HG03442 (cell line): ENCODE measurements around the gene KRT79.
"Not testable (repeated sequence)": the region's sequence is repeated elsewhere in the genome, so short reads cannot be mapped to it uniquely, and the experiment has no call there.

Source experiments
- ATAC-seq: cut with Tn5 transposase; IDR thresholded peaks from one replicate; pipeline ENCODE4 v1.9.1; 2021; ENCODE audit warnings: mild to moderate bottlenecking, moderate library complexity; ENCODE audit not compliant: unreplicated experiment

KRT79 gene

DNA sequence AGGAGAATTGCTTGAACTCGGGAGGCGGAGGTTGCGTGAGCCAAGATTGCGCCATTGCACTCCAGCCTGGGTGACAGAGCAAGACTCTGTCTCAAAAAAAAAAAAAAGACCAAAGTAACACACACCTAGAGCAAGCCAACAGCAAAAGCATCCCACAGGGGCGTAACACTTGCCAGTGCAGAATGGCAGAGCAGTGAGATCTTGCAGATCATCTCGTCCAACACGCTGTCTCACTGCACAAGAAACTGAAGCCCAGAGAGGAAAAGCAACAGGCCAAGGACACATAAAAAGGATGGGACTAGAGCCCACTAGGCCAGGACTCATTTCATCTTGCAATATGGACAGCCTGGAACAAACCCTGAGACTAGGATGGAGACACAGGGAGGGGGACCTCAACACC is 27.4 kb upstream of the KRT79 start:
- no peak for ATAC-seq

DNA sequence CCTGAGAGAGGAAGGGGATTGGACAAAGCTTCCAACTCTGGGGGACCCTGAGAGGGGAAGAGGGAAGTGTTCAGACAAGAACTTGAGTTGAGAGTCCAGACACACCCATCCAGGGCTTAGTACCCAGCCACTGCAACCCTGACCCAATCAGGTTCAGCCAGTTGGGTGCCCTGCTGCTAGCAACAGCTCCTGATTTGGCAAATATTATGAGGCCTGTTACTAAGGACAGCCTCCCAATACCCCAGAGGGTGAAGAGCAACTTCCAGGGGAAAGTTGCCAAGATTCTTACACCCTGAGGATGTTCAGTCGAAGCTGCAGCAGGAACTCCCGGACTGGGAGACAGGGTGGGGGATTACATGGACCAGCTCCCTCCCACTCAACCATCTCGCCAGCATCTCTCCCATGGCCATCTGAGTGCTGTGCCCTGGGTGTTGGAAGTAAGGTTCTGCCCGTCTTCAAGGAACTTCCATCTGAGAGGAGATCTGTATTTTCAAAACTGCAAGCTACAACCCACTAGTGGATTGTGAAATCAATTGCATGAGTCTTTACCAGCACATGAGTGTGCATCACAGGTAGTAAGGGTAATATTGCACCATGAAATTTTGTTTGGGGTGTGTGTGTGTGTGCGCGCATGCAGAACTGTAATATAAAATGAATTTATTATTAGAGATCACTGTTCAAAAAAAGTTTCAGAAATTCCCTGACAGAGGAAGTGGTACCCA is 26.2 kb upstream of the KRT79 start:
- no peak for ATAC-seq

DNA sequence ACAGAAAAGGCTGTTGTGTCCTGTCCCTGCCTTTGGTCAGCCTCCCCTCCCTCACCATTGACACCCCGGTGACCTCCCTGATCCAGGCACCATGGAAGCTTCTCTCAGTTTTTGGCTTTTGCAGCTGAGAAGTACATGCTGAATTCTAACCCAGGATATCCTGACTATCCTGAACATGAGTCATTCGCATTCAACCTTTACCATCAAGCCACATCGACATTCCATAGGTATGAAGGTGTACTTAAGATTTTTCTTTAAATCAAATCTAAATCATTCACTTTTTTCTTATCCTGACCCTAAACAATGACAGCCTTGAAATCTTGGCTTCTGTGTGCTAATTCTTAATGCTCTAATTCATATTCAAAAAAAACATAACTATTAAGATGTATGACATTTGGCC is 23.4 kb upstream of the KRT79 start:
- ATAC-seq = no peak

DNA sequence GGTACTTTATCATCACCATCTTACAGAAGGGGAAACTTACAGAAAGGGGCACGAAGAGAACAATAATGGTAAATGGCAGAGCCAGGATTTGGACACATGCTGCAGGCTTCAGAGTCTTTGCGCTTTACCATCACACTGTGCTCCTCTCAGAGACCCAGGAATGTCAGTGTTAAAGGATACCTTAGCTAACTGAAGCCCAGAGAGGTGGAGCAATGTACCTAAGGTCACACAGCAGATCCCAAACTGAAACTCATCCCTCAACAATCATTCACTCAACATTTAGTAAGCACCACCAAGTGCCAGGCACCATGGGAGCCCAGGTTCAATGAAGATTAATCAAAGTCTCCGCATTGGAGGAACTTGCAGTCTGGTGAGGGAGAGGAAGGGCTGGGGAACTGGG is 22.7 kb upstream of the KRT79 start:
- ATAC-seq = no peak

DNA sequence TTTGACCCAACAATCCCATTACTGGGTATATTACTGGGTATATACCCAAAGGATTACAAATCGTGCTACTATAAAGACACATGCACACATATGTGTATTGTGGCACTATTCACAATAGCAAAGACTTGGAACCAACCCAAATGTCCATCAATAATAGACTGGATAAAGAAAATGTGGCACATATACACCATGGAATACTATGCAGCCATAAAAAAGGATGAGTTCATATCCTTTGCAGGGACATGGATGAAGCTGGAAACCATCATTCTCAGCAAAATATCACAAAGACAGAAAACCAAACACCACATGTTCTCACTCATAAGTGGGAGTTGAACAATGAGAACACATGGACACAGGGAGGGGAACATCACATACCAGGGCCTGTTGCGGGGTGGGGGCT is 22.0 kb upstream of the KRT79 start:
- not testable (repeated sequence) for ATAC-seq

DNA sequence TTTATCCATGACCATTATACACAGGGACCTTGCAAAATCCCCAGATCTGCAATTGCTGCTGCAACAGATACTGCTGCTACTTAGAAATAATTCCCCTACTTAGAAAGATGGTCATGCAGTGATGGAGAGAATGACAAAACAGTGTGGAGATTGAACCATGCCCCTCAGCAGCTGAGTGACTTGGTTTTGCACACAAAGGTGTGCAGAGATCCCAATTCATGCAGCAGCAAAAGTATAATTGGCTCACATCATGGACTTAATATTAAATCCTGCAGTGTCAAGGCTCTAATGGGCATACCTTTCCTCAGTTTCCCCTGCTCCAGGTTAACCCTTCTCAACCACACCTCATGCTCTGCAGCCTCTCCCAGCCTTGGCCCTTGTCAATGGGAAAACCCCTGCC is 17.7 kb upstream of the KRT79 start:
- no peak for ATAC-seq

DNA sequence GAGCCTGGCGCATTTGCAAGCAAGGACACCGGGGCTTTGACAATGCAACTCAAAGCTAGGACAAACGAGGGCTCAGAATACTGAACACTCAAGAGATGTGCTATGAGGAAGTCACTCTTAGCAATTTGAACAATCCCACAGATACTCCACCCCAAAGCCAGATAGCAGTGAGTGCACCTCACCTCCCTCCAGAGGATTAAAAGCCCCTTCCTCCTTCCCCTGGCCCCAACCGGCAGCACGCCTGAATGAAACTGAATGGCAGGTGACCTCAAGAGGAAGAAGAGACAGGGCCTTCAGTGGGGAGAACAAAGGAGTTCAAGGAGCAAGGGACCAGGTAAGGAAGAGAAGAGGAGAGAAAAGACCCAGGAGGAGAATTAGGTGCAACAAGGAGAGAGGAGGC is 16.6 kb upstream of the KRT79 start:
- ATAC-seq = no peak

DNA sequence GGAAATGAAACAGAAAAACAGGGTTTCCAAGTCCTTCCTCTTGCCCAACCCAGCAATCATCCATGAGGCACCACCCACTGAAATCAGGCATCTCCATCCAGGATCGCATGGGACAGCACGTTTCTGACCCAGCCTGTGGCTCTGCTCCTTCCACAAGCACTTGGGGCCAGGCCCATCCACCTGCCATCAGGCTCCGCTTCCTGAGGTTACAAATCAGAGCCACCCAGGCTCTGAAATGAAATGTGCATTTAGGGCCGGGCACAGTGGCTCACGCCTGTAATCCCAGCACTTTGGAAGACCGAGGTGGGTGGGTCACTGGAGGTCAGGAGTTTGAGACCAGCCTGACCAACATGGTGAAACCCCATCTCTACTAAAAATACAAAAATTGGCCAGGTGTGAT is 15.4 kb upstream of the KRT79 start:
- no peak for ATAC-seq

DNA sequence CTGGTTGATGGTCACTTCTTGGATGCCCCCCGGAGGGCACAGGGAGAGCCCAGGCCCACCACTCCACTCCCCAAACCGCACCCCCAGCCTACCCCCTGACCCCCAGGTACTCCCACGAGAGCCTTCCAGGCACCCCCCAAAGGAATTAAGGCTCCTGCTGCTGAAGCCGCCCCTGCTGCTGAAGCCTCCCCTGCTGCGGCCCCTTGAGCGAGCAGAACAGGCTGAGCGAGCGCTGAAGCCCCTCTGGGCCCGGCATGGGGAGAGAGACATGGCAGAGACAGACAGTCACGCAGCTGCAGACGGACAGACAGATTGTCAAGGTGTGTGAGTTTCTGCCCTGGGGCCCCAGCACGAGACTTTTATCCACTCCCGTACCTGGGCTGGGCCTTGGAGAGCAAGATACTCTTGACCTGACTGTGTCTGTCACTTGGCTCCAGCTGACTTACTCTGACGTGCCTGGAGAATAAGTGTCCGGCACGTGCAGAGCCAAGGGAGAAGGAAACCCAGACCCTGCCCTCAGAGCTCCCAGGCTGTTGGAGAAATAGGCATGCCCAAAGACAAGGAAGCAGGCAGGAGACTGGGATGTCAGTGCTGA is 14.6 kb upstream of the KRT79 start, which contains the start of gene KRT78:
TSS of gene KRT78 (minus strand) at position 334 of the 595 bp plus-strand sequence. CDS start at position 270, 64 bp downstream.
- no peak for ATAC-seq

DNA sequence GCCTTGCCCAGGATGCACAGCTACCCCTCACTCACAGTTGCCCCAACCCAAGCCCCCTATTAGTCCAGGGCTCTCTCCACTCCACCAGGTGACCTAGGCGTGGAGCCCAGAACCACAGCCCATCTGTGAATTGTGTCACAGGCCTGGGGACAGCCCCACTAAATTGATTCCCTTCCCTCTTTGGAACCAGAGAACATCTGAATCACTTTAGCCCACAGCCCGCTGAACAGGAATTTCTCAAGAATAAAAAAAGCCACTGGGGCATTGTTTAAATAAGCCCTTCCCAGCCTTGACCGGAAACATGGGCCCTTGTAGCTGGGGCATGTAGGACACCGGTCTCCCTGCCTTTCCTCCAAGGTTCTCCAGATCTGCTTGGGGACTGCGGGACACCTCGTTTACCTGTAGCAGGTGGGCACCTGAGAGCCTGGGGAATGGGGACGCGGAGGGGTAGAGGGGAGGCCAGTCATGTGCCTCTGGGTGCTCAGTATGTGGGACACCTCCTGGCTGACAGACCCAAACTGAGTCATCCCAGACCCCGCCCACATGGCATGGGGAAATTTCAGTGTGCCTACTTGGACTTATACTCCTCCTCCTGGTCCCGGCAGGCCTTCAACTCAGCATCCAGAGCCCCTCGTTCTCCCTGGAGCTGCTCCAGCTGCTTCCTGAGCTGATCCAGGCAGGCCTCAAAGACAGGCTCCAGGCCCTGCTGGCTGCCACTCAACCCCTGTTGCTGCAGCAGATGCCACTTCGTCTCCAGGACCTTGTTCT is 13.4 kb upstream of the KRT79 start:
- ATAC-seq = no peak

DNA sequence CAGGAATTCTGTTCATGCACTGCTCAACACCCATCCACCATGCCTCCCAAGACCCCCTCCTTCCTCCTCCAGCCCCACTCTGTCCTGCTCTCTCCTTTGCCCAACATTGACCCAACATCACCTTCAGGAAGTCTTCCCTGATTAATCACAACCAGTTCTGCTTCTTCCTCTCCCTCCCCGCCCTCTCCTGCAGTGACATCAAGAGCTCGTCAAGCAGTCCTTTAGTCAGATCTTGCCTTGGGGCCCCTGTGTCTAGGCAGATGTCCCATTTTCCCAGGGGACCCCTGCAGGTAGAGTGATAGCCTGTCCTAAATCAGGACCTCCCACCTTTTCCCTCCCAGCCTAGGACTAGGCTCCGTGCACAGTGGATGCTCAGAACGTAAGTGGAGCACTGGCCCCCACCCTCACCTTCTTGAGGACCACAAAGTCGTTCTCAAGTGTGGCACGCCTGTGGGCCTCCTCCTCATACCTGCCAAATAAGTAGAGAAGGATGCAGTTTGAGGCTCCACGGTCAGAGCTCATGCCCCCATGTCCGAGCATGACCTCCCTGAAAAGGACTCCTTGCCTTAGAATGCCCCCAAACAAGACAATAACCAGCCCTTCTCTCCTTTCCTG is 12.4 kb upstream of the KRT79 start:
- ATAC-seq = no peak

DNA sequence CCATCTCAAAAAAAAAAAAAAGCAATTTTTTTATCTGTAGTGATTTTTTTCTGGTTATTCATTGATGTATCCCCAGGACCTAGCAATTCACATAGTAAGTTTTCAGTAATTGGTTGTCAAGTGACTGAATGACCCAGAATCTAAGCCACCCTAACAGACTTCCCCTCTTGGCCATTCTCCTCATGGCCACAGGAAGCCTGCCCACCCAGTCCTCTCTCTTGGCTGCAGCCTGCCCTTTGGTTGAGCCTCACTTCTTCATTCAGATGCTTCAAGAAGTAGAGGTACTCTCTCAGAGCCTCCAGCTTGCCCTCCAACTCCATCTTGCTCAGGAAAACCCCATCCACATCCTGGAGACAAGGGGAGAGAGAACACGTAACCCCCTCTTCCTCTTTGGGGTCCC is 11.8 kb upstream of the KRT79 start:
- no peak for ATAC-seq

DNA sequence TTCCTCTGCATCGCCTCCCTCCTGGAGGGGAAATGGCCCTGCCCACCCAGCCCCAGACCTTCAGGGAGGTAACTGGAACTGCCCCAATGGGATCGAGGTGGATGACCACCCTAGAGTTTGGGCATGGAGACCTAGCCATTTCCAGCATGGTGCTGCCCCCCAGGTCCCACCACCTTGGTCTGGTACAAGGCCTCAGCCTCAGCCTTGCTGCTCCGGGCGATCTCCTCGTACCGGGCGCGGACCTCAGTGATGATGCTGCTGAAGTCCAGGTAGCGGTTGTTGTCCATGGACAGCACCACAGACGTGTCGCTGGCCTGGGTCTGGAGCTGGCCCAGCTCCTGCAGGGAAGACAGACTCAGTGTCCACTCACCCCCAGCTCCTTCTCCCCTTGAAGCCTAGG is 10.3 kb upstream of the KRT79 start:
- no peak for ATAC-seq

DNA sequence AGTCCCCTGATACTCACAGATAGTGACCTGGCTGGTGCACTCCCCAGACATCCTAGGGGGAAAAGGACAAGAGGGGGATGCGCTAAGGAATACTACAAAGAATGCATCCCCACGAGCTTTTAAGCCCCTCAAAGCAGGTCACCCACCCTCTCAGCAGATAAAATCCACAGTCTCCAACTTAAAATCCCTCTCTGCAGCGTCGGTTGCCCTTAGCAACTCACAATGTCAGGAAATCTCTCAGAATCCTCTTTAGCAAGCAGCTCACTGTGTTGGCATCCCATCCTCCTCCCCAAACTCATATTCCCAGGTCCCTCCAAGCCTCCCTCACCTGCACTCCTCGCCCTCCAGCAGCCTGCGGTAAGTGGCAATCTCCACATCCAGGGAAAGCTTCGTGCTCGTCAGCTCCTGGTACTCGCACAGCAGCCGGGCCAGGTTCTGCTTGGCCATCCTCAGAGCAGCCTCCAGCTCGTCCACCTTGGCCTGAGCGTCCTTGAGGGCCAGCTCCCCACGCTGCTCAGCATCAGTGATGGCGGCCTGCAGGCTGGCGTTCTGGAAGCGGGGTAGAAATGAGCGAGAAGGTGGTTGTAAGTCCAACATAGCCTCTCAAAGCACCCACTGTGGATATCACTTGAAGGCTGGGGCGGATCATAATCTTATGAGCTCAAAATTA is 5.5 kb upstream of the KRT79 start:
- ATAC-seq = no peak

DNA sequence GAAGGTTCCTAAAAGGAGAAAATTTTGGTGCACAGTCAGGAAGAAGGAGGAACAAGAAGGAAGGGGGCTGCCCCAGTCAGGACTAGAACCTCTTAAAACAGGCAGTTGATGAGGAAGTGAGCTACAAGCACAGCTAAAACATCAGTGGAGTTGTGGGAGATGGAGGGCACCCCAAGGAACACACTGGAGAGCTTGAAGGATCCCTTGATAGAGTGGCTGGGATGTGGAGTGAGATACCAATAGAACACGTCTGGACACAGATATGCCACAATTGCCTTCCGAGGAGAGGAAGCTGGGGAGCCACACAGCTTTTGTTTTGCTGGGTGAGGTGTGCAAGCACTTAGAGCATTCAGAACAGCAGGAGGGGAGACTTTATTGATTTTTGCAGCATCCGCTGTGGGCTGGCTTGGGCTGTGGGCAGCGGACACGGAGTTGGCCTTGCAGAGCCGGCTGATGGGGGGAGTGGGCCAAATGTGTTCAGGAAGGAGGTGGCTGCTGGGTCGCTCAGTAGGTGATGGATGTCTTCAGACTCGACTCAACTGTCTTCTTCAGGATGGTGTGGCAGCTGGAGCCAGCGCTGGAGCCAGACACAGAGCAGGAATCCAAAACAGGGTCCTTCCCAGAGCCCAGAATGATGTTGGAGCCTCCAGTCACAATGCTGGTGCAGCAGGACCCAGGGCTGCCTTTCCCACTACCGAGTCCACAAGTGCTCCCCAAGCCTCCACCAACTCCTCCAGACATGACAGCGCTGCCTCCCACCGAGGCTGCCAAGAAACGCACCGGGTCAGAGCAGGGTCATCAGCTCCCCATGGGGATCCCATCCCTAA is 4.7 kb upstream of the KRT79 start:
- no peak for ATAC-seq

DNA sequence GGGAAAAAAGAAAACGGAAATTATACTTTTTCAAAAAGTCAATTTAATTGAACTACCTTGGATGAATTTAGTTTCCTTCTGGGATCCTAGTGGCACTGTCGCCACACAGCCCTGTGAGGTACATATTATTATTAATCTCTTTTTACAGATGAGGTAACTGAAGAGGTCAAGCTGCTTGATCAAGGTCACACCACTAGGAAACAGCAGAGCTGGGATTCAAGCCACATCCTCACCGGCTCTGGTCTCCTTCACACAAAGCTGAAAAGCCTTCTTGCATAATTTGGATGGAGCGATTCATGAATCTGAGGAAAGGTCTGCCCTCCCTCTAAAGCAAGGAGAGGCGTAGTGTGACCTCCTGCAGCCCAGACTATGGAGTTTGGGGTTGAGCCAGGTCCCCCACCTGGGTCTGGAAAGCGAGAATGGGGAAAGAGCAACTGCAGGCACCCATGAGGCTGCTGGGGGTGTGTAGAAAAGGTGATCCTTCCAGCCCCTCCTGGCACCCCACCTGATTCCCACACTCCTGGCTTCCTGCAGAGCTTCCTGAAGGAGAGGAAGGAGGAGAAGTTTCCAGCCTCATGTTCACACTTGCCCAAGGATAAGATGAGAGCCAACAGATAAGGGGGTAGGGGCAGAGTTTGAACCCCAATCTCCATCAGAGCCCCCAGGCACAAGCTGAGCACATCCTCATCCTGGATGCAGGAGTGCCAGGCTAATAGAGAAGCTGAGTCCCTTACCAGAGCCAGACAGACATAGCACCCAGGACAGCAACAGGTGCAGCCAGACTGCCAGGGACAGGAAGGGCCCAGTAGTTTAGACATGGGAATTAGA is 3.9 kb upstream of the KRT79 start:
- ATAC-seq = no peak

DNA sequence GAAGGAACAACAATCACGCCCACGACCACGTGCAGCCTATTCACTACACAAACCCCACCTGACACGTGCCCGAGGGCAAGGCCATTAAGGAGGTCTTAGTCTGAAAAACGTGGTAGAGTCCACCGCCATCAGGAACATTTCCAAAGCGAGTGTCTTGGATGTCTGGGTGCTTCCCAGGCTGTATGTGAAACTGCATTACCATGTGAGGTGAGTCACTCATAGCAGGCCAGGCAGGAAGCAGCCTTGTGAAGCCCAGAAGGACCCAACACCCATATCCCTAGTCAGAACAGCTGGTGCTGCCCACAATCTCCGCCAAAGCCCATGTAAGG is 3.3 kb upstream of the KRT79 start:
- no peak for ATAC-seq

DNA sequence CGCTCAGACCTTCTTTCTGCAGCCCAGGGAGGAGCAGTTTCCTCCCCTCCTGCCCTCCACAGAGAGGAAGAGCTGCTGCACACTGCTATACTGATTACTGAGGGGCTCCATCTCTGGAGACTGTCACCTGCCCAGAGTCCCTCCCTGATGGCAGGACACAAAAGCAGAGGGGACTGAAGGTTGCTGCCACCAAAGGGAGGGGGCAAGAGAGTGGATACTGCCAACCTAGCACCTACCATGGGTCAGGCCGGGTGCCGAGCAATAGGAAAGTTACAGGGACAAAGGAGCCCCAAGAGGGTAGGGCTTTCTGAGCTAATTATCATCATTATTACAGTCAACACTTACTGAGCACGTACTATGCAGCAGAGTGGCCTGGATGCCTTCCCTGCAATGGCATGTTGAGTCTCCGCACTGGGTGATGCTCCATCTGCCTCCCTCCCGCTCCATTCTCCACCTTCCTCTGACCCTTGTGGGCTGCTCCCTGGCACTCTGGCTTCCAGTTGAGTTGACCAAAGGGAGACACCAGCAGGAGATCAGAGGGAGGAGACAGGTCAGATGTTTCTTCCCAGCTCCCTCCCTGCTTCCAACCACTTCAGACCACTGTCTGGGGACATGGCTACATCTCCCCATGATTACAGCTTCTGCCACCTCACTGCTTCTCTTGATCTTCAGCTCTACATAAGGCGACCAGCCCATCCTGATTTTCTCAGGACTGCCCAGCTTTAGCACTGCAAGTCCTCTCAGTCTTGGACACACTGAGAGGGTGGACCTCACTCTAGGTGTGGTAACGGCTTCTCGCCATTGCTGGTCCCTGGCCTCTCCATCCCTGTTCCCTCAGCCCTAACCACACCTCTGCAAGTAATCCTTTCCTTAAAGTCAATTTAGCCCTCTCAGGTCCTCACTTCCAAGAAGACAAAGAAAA is 2.6 kb upstream of the KRT79 start:
- no peak for ATAC-seq
